Sigmoid colon (tissue), 4 donors: ENCODE results near the gene HCN4.

Source experiments
- EP300 ChIP-seq, 4 donors: sonication (generic); formaldehyde crosslinking; IDR thresholded peaks; one replicate each; pipeline ENCODE4 v1.6.1; 2017; ENCODE audit warnings: antibody characterized with exemption in 4 of 4
- POLR2A ChIP-seq, 2 donors: fragments of 450-650 bp; IDR thresholded peaks; one replicate each; pipeline ENCODE4 v1.6.1; 2016; ENCODE audit warnings: antibody characterized with exemption in 2 of 2, mild to moderate bottlenecking in 2 of 2, moderate library complexity in 2 of 2
- POLR2AphosphoS5 ChIP-seq, 4 donors: sonication (generic); formaldehyde crosslinking; IDR thresholded peaks; one replicate each; pipeline ENCODE4 v1.6.1; 2017; ENCODE audit warnings: antibody characterized with exemption in 4 of 4
- TF ChIP-seq, protein P1 (sequence below), 4 experiments: fragments of 450-650 bp in 3 of 4; fragments of 200-600 bp in 1 of 4; IDR thresholded peaks; one replicate each; pipeline ENCODE4 v1.5.1; 2016 to 2019; ENCODE audit warnings: antibody characterized with exemption in 4 of 4, mild to moderate bottlenecking in 3 of 4, moderate library complexity in 2 of 4

DNA sequence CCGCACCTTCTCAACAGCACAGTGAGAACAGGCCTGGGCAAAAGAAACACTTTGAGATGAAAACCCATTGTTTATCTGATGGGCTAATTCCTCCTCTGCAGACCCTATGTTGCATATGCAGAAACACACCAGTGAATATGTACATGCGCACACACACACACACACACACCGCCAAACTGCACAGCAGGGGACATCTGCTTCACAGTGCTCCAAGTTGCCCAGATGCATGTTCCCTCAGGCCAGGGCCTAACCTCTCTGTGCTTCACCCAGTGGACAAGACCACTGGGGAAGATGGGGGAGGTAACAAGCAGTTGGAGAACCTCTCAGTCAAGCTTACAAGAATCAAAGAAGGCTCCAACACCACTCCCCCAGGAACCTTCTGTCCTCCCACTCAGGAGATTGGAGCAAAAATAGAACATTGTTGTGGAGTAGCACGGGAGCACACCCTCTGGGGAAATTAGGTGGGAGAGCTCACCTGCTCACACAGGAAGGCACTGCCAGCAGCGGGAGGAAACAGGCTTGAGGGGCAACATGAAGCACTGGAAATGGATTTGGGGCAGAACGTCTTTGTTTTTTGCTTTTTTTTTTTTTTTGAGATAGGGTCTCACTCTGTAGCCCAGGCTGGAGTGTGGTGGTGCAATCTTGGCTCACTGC is 13.0 kb downstream of the HCN4 start:
- TF ChIP-seq POLR2A (IDR thresholded peaks at IDR 0.05) = no peak
- TF ChIP-seq, protein P1, sequence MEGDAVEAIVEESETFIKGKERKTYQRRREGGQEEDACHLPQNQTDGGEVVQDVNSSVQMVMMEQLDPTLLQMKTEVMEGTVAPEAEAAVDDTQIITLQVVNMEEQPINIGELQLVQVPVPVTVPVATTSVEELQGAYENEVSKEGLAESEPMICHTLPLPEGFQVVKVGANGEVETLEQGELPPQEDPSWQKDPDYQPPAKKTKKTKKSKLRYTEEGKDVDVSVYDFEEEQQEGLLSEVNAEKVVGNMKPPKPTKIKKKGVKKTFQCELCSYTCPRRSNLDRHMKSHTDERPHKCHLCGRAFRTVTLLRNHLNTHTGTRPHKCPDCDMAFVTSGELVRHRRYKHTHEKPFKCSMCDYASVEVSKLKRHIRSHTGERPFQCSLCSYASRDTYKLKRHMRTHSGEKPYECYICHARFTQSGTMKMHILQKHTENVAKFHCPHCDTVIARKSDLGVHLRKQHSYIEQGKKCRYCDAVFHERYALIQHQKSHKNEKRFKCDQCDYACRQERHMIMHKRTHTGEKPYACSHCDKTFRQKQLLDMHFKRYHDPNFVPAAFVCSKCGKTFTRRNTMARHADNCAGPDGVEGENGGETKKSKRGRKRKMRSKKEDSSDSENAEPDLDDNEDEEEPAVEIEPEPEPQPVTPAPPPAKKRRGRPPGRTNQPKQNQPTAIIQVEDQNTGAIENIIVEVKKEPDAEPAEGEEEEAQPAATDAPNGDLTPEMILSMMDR (IDR thresholded peaks at IDR 0.05) = no peak
- TF ChIP-seq EP300 (IDR thresholded peaks at IDR 0.05) = no peak
- TF ChIP-seq POLR2AphosphoS5 (IDR thresholded peaks at IDR 0.05) = no peak
